H9 (cell line): ENCODE results near the gene SSRP1. TPM values are rescaled to one million over a fixed set of nuclear protein-coding genes. Genes with fewer than 3 reads are reported as not detected.

Experiments
- DNase-seq: peaks from one replicate; pipeline ENCODE4 v3.0.0-alpha.2; 2017
- H2AFZ ChIP-seq: one replicate; pipeline ENCODE4 v1.6.1; 2013; ENCODE audit warnings: mild to moderate bottlenecking, low read length, control low read depth, moderate library complexity
- H2AK5ac ChIP-seq: 2 replicates; pipeline ENCODE4 v1.6.1; 2013; ENCODE audit warnings: low read length, control low read depth, mixed read lengths; ENCODE audit not compliant: insufficient read length
- H2BK120ac ChIP-seq: one replicate; pipeline ENCODE4 v1.6.1; 2013; ENCODE audit warnings: low read depth, mild to moderate bottlenecking, low read length, control low read depth, inconsistent platforms; ENCODE audit not compliant: poor library complexity, severe bottlenecking
- H2BK12ac ChIP-seq: 2 replicates; pipeline ENCODE4 v1.6.1; 2013; ENCODE audit warnings: low read length, control low read depth, mixed read lengths, low read depth; ENCODE audit not compliant: insufficient read length
- H2BK15ac ChIP-seq: 2 replicates; pipeline ENCODE4 v1.6.1; 2013; ENCODE audit warnings: low read depth, low read length, control low read depth
- H2BK20ac ChIP-seq: one replicate; pipeline ENCODE4 v1.6.1; 2013; ENCODE audit warnings: low read depth, mild to moderate bottlenecking, low read length, control low read depth, inconsistent platforms; ENCODE audit not compliant: poor library complexity, severe bottlenecking
- H2BK5ac ChIP-seq: 2 replicates; pipeline ENCODE4 v1.6.1; 2013; ENCODE audit warnings: low read length, control low read depth, mixed read lengths; ENCODE audit not compliant: insufficient read length
- H3K14ac ChIP-seq: 2 replicates; pipeline ENCODE4 v1.6.1; 2013; ENCODE audit warnings: low read length, control low read depth; ENCODE audit not compliant: insufficient read depth
- H3K18ac ChIP-seq: 2 replicates; pipeline ENCODE4 v1.6.1; 2013; ENCODE audit warnings: low read depth, mild to moderate bottlenecking, mixed read lengths, low read length, control low read depth; ENCODE audit not compliant: insufficient read length
- H3K23ac ChIP-seq: 2 replicates; pipeline ENCODE4 v1.6.1; 2013; ENCODE audit warnings: low read length, control low read depth, mixed read lengths, low read depth; ENCODE audit not compliant: insufficient read length
- H3K23me2 ChIP-seq: 2 replicates; pipeline ENCODE4 v1.6.1; 2013; ENCODE audit warnings: low read depth, mild to moderate bottlenecking, mixed read lengths, low read length, control low read depth; ENCODE audit not compliant: insufficient read length, poor library complexity, severe bottlenecking
- H3K27ac ChIP-seq: 2 replicates; pipeline ENCODE4 v1.5.1; 2013; ENCODE audit warnings: low read length, control low read depth, mixed read lengths, low read depth; ENCODE audit not compliant: insufficient read length
- H3K27me3 ChIP-seq: 2 replicates; pipeline ENCODE4 v1.6.1; 2013; ENCODE audit warnings: low read length, control low read depth, inconsistent platforms; ENCODE audit not compliant: insufficient read depth
- H3K4ac ChIP-seq: 2 replicates; pipeline ENCODE4 v1.6.1; 2013; ENCODE audit warnings: low read depth, mild to moderate bottlenecking, control low read depth, inconsistent platforms, low read length, moderate library complexity
- H3K4me1 ChIP-seq: 2 replicates; pipeline ENCODE4 v1.6.1; 2013; ENCODE audit warnings: low read length, control low read depth, inconsistent platforms; ENCODE audit not compliant: insufficient read depth
- H3K4me2 ChIP-seq: 2 replicates; pipeline ENCODE4 v1.6.1; 2013; ENCODE audit warnings: low read length, control low read depth, mixed read lengths; ENCODE audit not compliant: insufficient read length, insufficient read depth
- H3K56ac ChIP-seq: 2 replicates; pipeline ENCODE4 v1.6.1; 2013; ENCODE audit warnings: low read depth, mild to moderate bottlenecking, mixed read lengths, low read length, control low read depth; ENCODE audit not compliant: insufficient read length
- H3K79me1 ChIP-seq: 2 replicates; pipeline ENCODE4 v1.6.1; 2013; ENCODE audit warnings: low read depth, mild to moderate bottlenecking, moderate library complexity, low read length, control low read depth, inconsistent platforms; ENCODE audit not compliant: insufficient read depth, poor library complexity, severe bottlenecking
- H3K79me2 ChIP-seq: 2 replicates; pipeline ENCODE4 v1.6.1; 2013; ENCODE audit warnings: low read length, control low read depth, inconsistent platforms; ENCODE audit not compliant: insufficient read depth
- H3K9ac ChIP-seq: 2 replicates; pipeline ENCODE4 v1.6.1; 2013; ENCODE audit warnings: low read length, control low read depth, mixed read lengths; ENCODE audit not compliant: insufficient read length; ENCODE audit errors: extremely low read depth
- H3K9me3 ChIP-seq: one replicate; pipeline ENCODE4 v1.6.1; 2013; ENCODE audit warnings: low read depth, low read length, inconsistent platforms; ENCODE audit not compliant: control insufficient read depth
- H3T11ph ChIP-seq: one replicate; pipeline ENCODE4 v1.6.1; 2013; ENCODE audit warnings: mild to moderate bottlenecking, low read length, control low read depth, inconsistent platforms
- H4K20me1 ChIP-seq: one replicate; pipeline ENCODE4 v1.6.1; 2013; ENCODE audit not compliant: control insufficient read depth, insufficient read length, insufficient read depth
- H4K5ac ChIP-seq: 2 replicates; pipeline ENCODE4 v1.6.1; 2013; ENCODE audit warnings: low read depth, mild to moderate bottlenecking, mixed read lengths, low read length, control low read depth; ENCODE audit not compliant: insufficient read length
- H4K8ac ChIP-seq: replicated peaks from 2 replicates; pipeline ENCODE4 v1.6.1; 2013; ENCODE audit warnings: low read length, control low read depth, mixed read lengths, low read depth; ENCODE audit not compliant: insufficient read length
- H4K91ac ChIP-seq: 2 replicates; pipeline ENCODE4 v1.6.1; 2013; ENCODE audit warnings: low read depth, mild to moderate bottlenecking, moderate library complexity, mixed read lengths, low read length, control low read depth; ENCODE audit not compliant: insufficient read length
- H3K27ac Mint-ChIP-seq, 3 experiments: 2 replicates in 2 of 3; 3 replicates in 1 of 3; pipeline ENCODE4 v1.8.0; 2020 to 2021; ENCODE audit warnings: mixed read lengths in 3 of 3, mild to moderate bottlenecking in 1 of 3, moderate library complexity in 1 of 3
- H3K27me3 Mint-ChIP-seq: 2 replicates; pipeline ENCODE4 v1.8.0; 2021; ENCODE audit warnings: low read depth, mild to moderate bottlenecking, moderate library complexity, mixed read lengths
- H3K36me3 Mint-ChIP-seq, 3 experiments: 2 replicates in 2 of 3; 3 replicates in 1 of 3; pipeline ENCODE4 v1.8.0; 2020 to 2021; ENCODE audit warnings: low read depth in 3 of 3, mixed read lengths in 3 of 3; ENCODE audit not compliant: insufficient read depth in 1 of 3
- H3K4me1 Mint-ChIP-seq, 2 experiments: 2 replicates each; pipeline ENCODE4 v1.8.0; 2020; ENCODE audit warnings: mixed read lengths in 2 of 2
- H3K4me3 Mint-ChIP-seq, 2 experiments: 2 replicates in 1 of 2; 3 replicates in 1 of 2; pipeline ENCODE4 v1.8.0; 2020 to 2021; ENCODE audit warnings: mild to moderate bottlenecking in 2 of 2, mixed read lengths in 2 of 2, moderate library complexity in 1 of 2
- H3K9me3 Mint-ChIP-seq, 2 experiments: 2 replicates in 1 of 2; 3 replicates in 1 of 2; pipeline ENCODE4 v1.8.0; 2020; ENCODE audit warnings: mild to moderate bottlenecking in 2 of 2, mixed read lengths in 2 of 2, moderate library complexity in 1 of 2
- WGBS: extraction: QIAGEN DNeasy Blood & Tissue Kit; methylation state at CpG from one replicate; pipeline ENCODE4 v1.1.7; 2013; ENCODE audit warnings: missing lambda C conversion rate, low lambda C conversion rate, mixed read lengths; ENCODE audit not compliant: insufficient read length; ENCODE audit errors: extremely low coverage; 5-methylcytosine and 5-hydroxymethylcytosine counted together
- total RNA-seq: library from RNA; stranded (reverse); gene quantifications from 2 replicates; pipeline ENCODE4 v1.2.1, GENCODE V29; 2021
- TF ChIP-seq, protein P1 (sequence below): fragments of 200-600 bp; sonication (generic); conservative IDR thresholded peaks from 3 replicates; pipeline ENCODE4 v1.8.0; 2021; ENCODE audit warnings: antibody characterized with exemption, mild to moderate bottlenecking

Gene SSRP1
- total RNA-seq, 1 experiment from 2014 or later: 202 TPM

DNA sequence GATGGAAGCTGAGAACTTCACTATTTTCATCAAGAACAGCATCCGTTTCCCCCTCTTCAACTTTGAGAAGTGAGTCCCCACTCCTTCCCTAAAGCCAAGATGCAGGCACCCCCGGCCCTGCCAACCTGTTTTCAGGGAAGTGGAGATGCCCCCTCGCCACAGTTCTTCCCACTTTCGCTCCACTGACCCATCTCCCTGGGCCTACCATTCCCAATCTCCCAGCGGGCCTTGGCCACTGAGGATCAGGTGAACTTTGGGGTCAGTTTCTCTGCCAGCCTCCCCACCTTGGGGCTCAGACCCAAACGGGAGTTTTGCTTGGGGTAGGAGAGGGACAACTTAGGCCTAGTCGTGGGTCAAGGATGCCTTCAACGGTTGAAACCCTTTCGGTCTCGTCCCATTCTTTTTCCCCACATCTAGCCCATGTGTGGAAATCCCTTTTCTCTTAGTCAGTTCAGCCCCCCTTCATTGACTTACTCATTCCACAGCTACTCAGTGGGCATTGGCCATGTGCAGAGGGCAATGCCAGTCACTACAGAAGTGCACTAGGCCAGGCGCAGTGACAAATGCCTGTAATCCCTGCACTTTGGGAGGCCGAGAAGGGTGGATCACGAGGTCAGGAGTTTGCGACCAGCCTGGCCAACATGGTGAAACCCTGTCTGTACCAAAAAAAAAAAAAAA is 13.1 kb upstream of the SSRP1 start:
- Histone ChIP-seq H3K23me2 (peaks cover 5% of the 10 kb centered on the region), H3K23ac (no peak overlapping the region), H3K4ac (no peak overlapping the region), H4K91ac (no peak overlapping the region), H3K4me1 (no peaks in the 10 kb centered on the region), H2AK5ac (no peak overlapping the region), H2BK120ac (no peak overlapping the region), H3K79me1 (no peaks in the 10 kb centered on the region), H3K9ac (no peak overlapping the region), H3T11ph (no peak overlapping the region), H2AFZ (no peak overlapping the region), H3K14ac (no peak overlapping the region), H3K27me3 (no peaks in the 10 kb centered on the region), H3K9me3 (no peaks in the 10 kb centered on the region), H3K27ac (no peak overlapping the region), H4K8ac (no peak overlapping the region), H3K4me2 (no peak overlapping the region), H4K20me1 (no peaks in the 10 kb centered on the region), H2BK20ac (no peak overlapping the region), H2BK15ac (no peak overlapping the region), H3K18ac (no peak overlapping the region), H4K5ac (no peak overlapping the region), H2BK5ac (no peak overlapping the region), H3K56ac (no peak overlapping the region), H3K79me2 (no peaks in the 10 kb centered on the region), H2BK12ac (no peak overlapping the region)
- H3K27me3 Mint-ChIP-seq: peaks cover 34% of the 10 kb centered on the region
- DNase-seq: no peak
- H3K9me3 Mint-ChIP-seq: peaks cover 3 to 8% of the 10 kb centered on the region in 2 experiments; a peak in 4 of 5 replicates
- TF ChIP-seq, protein P1, sequence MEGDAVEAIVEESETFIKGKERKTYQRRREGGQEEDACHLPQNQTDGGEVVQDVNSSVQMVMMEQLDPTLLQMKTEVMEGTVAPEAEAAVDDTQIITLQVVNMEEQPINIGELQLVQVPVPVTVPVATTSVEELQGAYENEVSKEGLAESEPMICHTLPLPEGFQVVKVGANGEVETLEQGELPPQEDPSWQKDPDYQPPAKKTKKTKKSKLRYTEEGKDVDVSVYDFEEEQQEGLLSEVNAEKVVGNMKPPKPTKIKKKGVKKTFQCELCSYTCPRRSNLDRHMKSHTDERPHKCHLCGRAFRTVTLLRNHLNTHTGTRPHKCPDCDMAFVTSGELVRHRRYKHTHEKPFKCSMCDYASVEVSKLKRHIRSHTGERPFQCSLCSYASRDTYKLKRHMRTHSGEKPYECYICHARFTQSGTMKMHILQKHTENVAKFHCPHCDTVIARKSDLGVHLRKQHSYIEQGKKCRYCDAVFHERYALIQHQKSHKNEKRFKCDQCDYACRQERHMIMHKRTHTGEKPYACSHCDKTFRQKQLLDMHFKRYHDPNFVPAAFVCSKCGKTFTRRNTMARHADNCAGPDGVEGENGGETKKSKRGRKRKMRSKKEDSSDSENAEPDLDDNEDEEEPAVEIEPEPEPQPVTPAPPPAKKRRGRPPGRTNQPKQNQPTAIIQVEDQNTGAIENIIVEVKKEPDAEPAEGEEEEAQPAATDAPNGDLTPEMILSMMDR: no peak
- no CpG with 5 or more reads among the region's 14 CpGs for WGBS
- H3K4me1 Mint-ChIP-seq: peaks cover 25 to 43% of the 10 kb centered on the region in 2 experiments
- H3K27ac Mint-ChIP-seq: no peak overlapping the region; a peak in 1 of 7 replicates
- H3K4me3 Mint-ChIP-seq: no peak overlapping the region
- H3K36me3 Mint-ChIP-seq: peaks cover 0 to 5% (median 0%) of the 10 kb centered on the region in 3 experiments; a peak in 2 of 7 replicates
